Liver (tissue), 9 donors: ENCODE results near the gene NDUFAF2. TPM values are rescaled to one million over a fixed set of nuclear protein-coding genes. Genes with fewer than 3 reads are reported as not detected.

Source experiments
- DNase-seq: peaks from one replicate; pipeline ENCODE4 v3.0.0-alpha.2; 2017; ENCODE audit warnings: low spot score
- H3K27ac ChIP-seq, 2 donors: one replicate each; pipeline ENCODE4 v1.7.0; 2013; ENCODE audit warnings: inconsistent platforms in 2 of 2, low read length in 2 of 2, control low read depth in 1 of 2, low read depth in 1 of 2, mild to moderate bottlenecking in 1 of 2
- H3K27me3 ChIP-seq, 4 donors: one replicate each; pipeline versions ENCODE4 v1.6.1 to v1.7.0; 2013; ENCODE audit warnings: low read length in 3 of 4, inconsistent platforms in 1 of 4, mild to moderate bottlenecking in 1 of 4, moderate library complexity in 1 of 4; ENCODE audit not compliant: control insufficient read depth in 4 of 4, insufficient read depth in 4 of 4
- H3K36me3 ChIP-seq, 4 donors: one replicate each; pipeline versions ENCODE4 v1.6.1 to v1.7.0; 2013; ENCODE audit warnings: low read length in 3 of 4, mild to moderate bottlenecking in 3 of 4, low read depth in 1 of 4, moderate library complexity in 1 of 4; ENCODE audit not compliant: control insufficient read depth in 4 of 4, insufficient read depth in 3 of 4
- H3K4me1 ChIP-seq, 4 donors: one replicate each; pipeline versions ENCODE4 v1.6.1 to v1.7.0; 2013; ENCODE audit warnings: low read length in 3 of 4, mild to moderate bottlenecking in 3 of 4, moderate library complexity in 1 of 4; ENCODE audit not compliant: control insufficient read depth in 4 of 4, insufficient read depth in 4 of 4
- H3K4me3 ChIP-seq, 3 donors: one replicate each; pipeline versions ENCODE4 v1.6.1 to v1.7.0; 2013; ENCODE audit warnings: low read length in 3 of 3, control low read depth in 1 of 3, low read depth in 1 of 3, mild to moderate bottlenecking in 1 of 3
- H3K9ac ChIP-seq, 2 donors: one replicate each; pipeline ENCODE4 v1.7.0; 2013; ENCODE audit warnings: low read length in 2 of 2, mild to moderate bottlenecking in 2 of 2, moderate library complexity in 2 of 2, control low read depth in 1 of 2, low read depth in 1 of 2
- H3K9me3 ChIP-seq, 4 donors: one replicate each; pipeline versions ENCODE4 v1.6.1 to v1.7.0; 2013; ENCODE audit warnings: low read length in 3 of 4; ENCODE audit not compliant: control insufficient read depth in 4 of 4
- CTCF ChIP-seq: fragments of 150-350 bp; IDR thresholded peaks from 2 replicates; pipeline ENCODE4 v1.5.1; 2017; ENCODE audit warnings: improper control_type of control experiment, low read depth, low read length; ENCODE audit not compliant: missing input control
- EGR1 ChIP-seq, 2 donors: IDR thresholded peaks; 2 replicates each; pipeline ENCODE4 v1.6.1; 2016 to 2018; ENCODE audit warnings: antibody characterized with exemption in 2 of 2, low read depth in 2 of 2
- FOXA1 ChIP-seq: IDR thresholded peaks from 2 replicates; pipeline ENCODE4 v1.6.1; 2016; ENCODE audit warnings: antibody characterized with exemption
- GABPA ChIP-seq, 2 donors: IDR thresholded peaks in 1 of 2; conservative IDR thresholded peaks in 1 of 2; 2 replicates each; pipeline ENCODE4 v1.6.1; 2016; ENCODE audit warnings: antibody characterized with exemption in 2 of 2, mild to moderate bottlenecking in 1 of 2, moderate library complexity in 1 of 2
- HNF4A ChIP-seq, 2 donors: conservative IDR thresholded peaks; 2 replicates each; pipeline ENCODE4 v1.6.1; 2016; ENCODE audit warnings: antibody characterized with exemption in 2 of 2, mild to moderate bottlenecking in 2 of 2
- HNF4G ChIP-seq: IDR thresholded peaks from 2 replicates; pipeline ENCODE4 v1.6.1; 2016; ENCODE audit warnings: antibody characterized with exemption
- JUND ChIP-seq, 2 donors: IDR thresholded peaks; 2 replicates each; pipeline ENCODE4 v1.6.1; 2016; ENCODE audit warnings: antibody characterized with exemption in 2 of 2
- MAX ChIP-seq: IDR thresholded peaks from 2 replicates; pipeline ENCODE4 v1.6.1; 2016; ENCODE audit warnings: antibody characterized with exemption
- RAD21 ChIP-seq, 2 donors: IDR thresholded peaks; 2 replicates each; pipeline ENCODE4 v1.6.1; 2016; ENCODE audit warnings: antibody characterized with exemption in 2 of 2, mild to moderate bottlenecking in 2 of 2
- TAF1 ChIP-seq: conservative IDR thresholded peaks from 2 replicates; pipeline ENCODE4 v1.6.1; 2016; ENCODE audit warnings: antibody characterized with exemption, mild to moderate bottlenecking
- YY1 ChIP-seq: IDR thresholded peaks from 2 replicates; pipeline ENCODE4 v1.6.1; 2016; ENCODE audit warnings: antibody characterized with exemption, mild to moderate bottlenecking
- ZBTB33 ChIP-seq: IDR thresholded peaks from 2 replicates; pipeline ENCODE4 v1.6.1; 2016; ENCODE audit warnings: antibody characterized with exemption
- WGBS: extraction: QIAGEN DNeasy Blood & Tissue Kit; methylation state at CpG from one replicate; pipeline ENCODE4 v1.1.7; 2013; 5-methylcytosine and 5-hydroxymethylcytosine counted together
- polyA plus RNA-seq, 2 donors: library from polyadenylated mRNA; stranded (reverse) in 1 of 2; unstranded in 1 of 2; fragments of 200-250 nt in 1 of 2; fragments of >200 nt in 1 of 2; fragmentation: Nextera tagmentation in 1 of 2; extraction: Ambion mirVana in 1 of 2; gene quantifications; one replicate each; pipeline versions ENCODE4 v1.2.1 to v1.2.3, GENCODE V29; 2013 to 2015
- total RNA-seq, 2 donors: library from RNA; depleted of rRNA; stranded (reverse); fragments of >200 nt; gene quantifications; one replicate each; pipeline ENCODE4 v1.2.3, GENCODE V29; 2014
- TF ChIP-seq, protein P1 (sequence below): IDR thresholded peaks from 2 replicates; pipeline ENCODE4 v1.6.1; 2016; ENCODE audit warnings: antibody characterized with exemption
- donor health status: healthy.
- donor health status: healthy.
- donor health status: healthy.
- donor health status: healthy.
- donor health status: healthy.

Gene NDUFAF2
- total and polyA plus RNA-seq, 4 donors, result 4.3 to 21.3 (median 12.5) TPM

DNA sequence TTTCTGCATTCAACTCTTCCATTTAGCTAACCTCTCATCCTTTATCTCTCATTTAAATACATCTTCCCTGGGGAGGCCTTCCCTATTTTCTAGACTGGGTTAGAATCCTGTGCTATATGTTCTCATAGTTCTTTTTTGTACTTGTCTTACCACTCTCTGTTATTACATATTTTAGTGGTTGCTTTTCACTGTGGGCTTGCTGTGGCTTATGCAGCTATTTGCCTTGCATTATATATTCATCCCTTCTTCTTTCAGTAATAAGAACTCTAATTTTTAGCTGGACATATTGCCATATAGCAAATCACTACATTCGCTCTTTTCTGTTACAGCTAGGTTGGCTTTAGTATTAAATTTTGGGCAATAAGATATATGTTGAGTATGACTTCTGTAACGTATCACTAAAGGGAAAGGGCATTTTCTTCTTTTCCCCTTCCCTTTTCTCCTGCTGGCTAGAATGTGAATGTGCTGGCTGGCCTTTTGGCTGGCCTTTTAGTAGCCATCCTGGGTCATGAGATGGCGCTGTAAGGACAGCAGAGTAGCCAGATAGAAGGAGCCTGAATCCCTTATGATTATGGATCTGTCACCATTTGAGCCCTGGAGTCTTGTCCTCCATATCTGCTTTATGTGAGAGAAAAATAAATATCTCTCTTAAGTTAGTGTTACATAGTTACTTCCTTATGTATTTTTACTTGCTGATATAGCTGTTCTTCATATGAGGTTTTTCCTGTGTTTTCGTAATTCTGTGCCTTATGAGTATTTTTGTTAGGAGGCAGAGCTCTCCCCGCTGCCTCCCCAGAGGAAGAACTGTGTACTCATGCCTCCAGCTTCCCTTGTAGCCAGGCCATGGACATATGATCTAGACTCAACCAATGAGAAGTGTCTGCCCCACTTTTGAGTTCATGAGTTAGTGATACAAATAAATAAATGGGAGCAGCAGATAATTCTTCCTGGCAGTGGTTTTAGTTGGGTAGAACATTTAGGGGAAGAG, 65.8 kb downstream of the NDUFAF2 start:
- H3K27ac ChIP-seq, result no peak overlapping the region
- no peak overlapping the region for H3K9ac ChIP-seq
- 75% methylated on average over 5 of the region's 5 CpGs for WGBS
- H3K36me3 ChIP-seq, result no peaks in the 10 kb centered on the region
- H3K27me3 ChIP-seq, result no peaks in the 10 kb centered on the region
- DNase-seq, result no peak
- H3K4me3 ChIP-seq, result no peak overlapping the region
- H3K9me3 ChIP-seq, result no peaks in the 10 kb centered on the region
- no peak for TF ChIP-seq ZBTB33
- no peak for TF ChIP-seq HNF4A (conservative IDR thresholded peaks at IDR 0.05)
- no peak for TF ChIP-seq HNF4G
- no peak for TF ChIP-seq TAF1
- TF ChIP-seq, protein P1, sequence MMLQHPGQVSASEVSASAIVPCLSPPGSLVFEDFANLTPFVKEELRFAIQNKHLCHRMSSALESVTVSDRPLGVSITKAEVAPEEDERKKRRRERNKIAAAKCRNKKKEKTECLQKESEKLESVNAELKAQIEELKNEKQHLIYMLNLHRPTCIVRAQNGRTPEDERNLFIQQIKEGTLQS, result no peak
- TF ChIP-seq RAD21 (IDR thresholded peaks at IDR 0.05), result no peak
- no peak for TF ChIP-seq JUND (IDR thresholded peaks at IDR 0.05)
- H3K4me1 ChIP-seq, result no peaks in the 10 kb centered on the region

GRCh38 chr5:61018062-61018461, 73.1 kb downstream of the NDUFAF2 start:
- TF ChIP-seq JUND (IDR thresholded peaks at IDR 0.05), result no peak
- TF ChIP-seq FOXA1, result no peak
- TF ChIP-seq EGR1 (IDR thresholded peaks at IDR 0.05; ENCODE audit: low read depth in 2 of 2), result no peak
- TF ChIP-seq TAF1, result no peak
- no peak for TF ChIP-seq HNF4A (conservative IDR thresholded peaks at IDR 0.05)
- no peak for TF ChIP-seq GABPA (IDR thresholded peaks at IDR 0.05 in 1 of 2, conservative IDR thresholded peaks at IDR 0.05 in 1 of 2)
- TF ChIP-seq HNF4G, result no peak
- no peak for TF ChIP-seq ZBTB33
- Histone ChIP-seq H3K27ac (no peak overlapping the region), H3K4me1 (no peaks in the 10 kb centered on the region), H3K9me3 (no peaks in the 10 kb centered on the region), H3K27me3 (no peaks in the 10 kb centered on the region), H3K9ac (no peak overlapping the region), H3K36me3 (no peaks in the 10 kb centered on the region), H3K4me3 (no peak overlapping the region)
- no peak for DNase-seq
- WGBS, result 93% methylated on average over 2 of the region's 2 CpGs

DNA sequence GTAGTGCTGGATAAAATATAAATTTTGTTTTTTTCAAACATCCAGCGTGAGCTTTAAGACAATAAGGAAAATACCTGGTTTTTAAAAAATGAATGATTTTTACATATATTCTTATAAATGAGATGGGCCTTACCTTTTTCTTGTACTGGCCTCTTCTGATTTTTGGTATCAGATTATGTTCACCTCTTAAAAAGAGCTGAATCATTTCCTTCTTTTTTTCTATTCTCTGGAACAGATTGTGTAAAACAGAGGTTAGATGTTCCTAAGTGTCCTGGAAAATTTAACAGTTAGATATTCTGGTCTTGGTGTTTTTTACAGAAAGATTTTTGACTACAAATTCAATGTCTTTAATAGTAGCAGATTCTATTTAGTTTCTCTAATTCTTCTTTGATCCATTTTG, 74.6 kb downstream of the NDUFAF2 start:
- Histone ChIP-seq H3K9ac (no peak overlapping the region), H3K27me3 (no peaks in the 10 kb centered on the region), H3K36me3 (no peaks in the 10 kb centered on the region), H3K9me3 (no peaks in the 10 kb centered on the region), H3K27ac (no peak overlapping the region), H3K4me1 (no peaks in the 10 kb centered on the region), H3K4me3 (no peak overlapping the region)
- TF ChIP-seq RAD21 (IDR thresholded peaks at IDR 0.05), result no peak
- TF ChIP-seq HNF4A (conservative IDR thresholded peaks at IDR 0.05), result no peak
- TF ChIP-seq MAX, result no peak
- TF ChIP-seq ZBTB33, result no peak
- no peak for TF ChIP-seq EGR1 (IDR thresholded peaks at IDR 0.05; ENCODE audit: low read depth in 2 of 2)
- TF ChIP-seq TAF1, result no peak
- TF ChIP-seq YY1, result no peak
- TF ChIP-seq GABPA (IDR thresholded peaks at IDR 0.05 in 1 of 2, conservative IDR thresholded peaks at IDR 0.05 in 1 of 2), result no peak
- TF ChIP-seq JUND (IDR thresholded peaks at IDR 0.05), result no peak
- TF ChIP-seq FOXA1, result no peak
- TF ChIP-seq CTCF, result no peak
- 100% methylated on average over 1 of the region's 1 CpG for WGBS
- no peak for DNase-seq
